Right forelimb (tissue), 1 donor: ENCODE results near the gene DYNC1H1.

ENCODE experiments used
- DNase-seq: peaks from one replicate; pipeline ENCODE4 v3.0.0-alpha.2; 2018

The DYNC1H1 gene

GRCh38 chr14:101964297-101965180, at the start of gene DYNC1H1:
Gene DYNC1H1 (plus strand): TSS chr14:101964573. CDS start chr14:101964692, 119 bp downstream.
- peak; percentile 97 for DNase-seq

GRCh38 chr14:101915871-101916815, 48.2 kb upstream of the DYNC1H1 start:
- DNase-seq = no peak

GRCh38 chr14:101916816-101917412, 47.5 kb upstream of the DYNC1H1 start:
- no peak for DNase-seq

- no peak for DNase-seq
Measured at GRCh38 chr14:101917413-101918017, 46.9 kb upstream of the DYNC1H1 start.

- no peak for DNase-seq
Measured at GRCh38 chr14:101918065-101918989, 46.0 kb upstream of the DYNC1H1 start.

- no peak for DNase-seq
Measured at GRCh38 chr14:101920271-101920670, 44.1 kb upstream of the DYNC1H1 start.

GRCh38 chr14:101922866-101923265, 41.5 kb upstream of the DYNC1H1 start:
- DNase-seq = no peak

- no peak for DNase-seq
Measured at GRCh38 chr14:101925152-101925551, 39.2 kb upstream of the DYNC1H1 start.

- no peak for DNase-seq
Measured at GRCh38 chr14:101926085-101926484, 38.3 kb upstream of the DYNC1H1 start.

GRCh38 chr14:101926620-101927019, 37.8 kb upstream of the DYNC1H1 start:
- no peak for DNase-seq

GRCh38 chr14:101927859-101928258, 36.5 kb upstream of the DYNC1H1 start:
- DNase-seq = peak; percentile 77

GRCh38 chr14:101928415-101928841, 35.9 kb upstream of the DYNC1H1 start:
- no peak for DNase-seq

- no peak for DNase-seq
Measured at GRCh38 chr14:101929096-101929495, 35.3 kb upstream of the DYNC1H1 start.

GRCh38 chr14:101929946-101930345, 34.4 kb upstream of the DYNC1H1 start:
- DNase-seq = no peak

GRCh38 chr14:101932673-101933072, 31.7 kb upstream of the DYNC1H1 start:
- no peak for DNase-seq

- no peak for DNase-seq
Measured at GRCh38 chr14:101933209-101933608, 31.2 kb upstream of the DYNC1H1 start.

- no peak for DNase-seq
Measured at GRCh38 chr14:101934601-101935150, 29.7 kb upstream of the DYNC1H1 start.

- DNase-seq = no peak
Measured at GRCh38 chr14:101937926-101938767, 26.2 kb upstream of the DYNC1H1 start.

- DNase-seq = no peak
Measured at GRCh38 chr14:101939646-101940170, 24.7 kb upstream of the DYNC1H1 start.

- DNase-seq = no peak
Measured at GRCh38 chr14:101944451-101944850, 19.9 kb upstream of the DYNC1H1 start.
